NCI-H526 treated with DMSO at 0.1 percent for 48 hours (cell line): ENCODE measurements around the gene YIPF3.
"Not testable (repeated sequence)": the region's sequence is repeated elsewhere in the genome, so short reads cannot be mapped to it uniquely, and the experiment has no call there.

Source experiments
- DNase-seq: peaks from one replicate; lab custom pipeline; 2025; lab: John Stamatoyannopoulos, UW

Gene YIPF3

DNA sequence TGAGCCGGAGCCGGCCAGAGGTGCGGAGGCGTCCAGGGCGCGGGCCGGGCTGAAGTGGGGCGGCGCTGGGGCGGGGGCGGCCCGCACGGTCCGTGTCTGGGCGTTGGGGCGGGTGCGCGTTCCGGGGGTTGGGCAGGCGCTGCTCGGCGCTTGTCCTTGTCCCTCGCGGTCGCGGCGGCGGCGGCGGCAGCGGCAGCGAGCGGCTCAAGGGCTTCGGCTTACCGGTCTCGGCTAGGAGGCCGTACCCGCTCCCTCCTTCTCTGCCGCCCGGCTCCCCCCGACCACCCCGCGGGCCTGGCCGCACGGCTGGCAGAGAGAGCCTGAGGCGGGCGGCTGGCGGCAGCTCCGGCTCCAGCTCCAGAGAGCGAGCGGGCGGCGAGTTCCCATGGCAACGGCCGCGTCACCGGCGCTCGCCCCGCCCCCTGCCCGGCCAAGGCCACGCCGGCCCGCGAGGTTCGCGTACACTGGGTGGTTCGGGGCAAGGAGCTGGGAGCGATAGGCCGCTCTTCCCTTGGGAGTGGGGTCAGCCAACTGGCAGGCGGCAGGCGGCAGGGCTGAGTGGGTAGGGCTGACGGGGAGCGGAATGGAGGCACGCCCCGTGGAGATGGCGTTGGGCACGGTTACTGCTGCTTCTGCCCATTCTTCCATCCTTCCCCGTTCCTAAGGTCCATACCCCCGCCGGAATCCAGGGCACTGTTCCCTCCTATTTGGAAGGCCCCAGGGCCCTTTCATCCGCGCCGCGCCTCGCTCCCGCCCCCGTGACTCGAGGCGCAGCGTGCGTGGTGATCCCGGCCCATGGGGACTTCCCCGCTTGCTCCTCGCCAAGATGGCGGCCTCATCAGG lies 6.5 kb downstream of the YIPF3 start, which contains the start of gene LRRC73:
Gene LRRC73 (minus strand): TSS at position 363 of the 843 bp plus-strand sequence. CDS start 561 bp downstream, outside the sequence.
- peak; percentile 58 for DNase-seq

DNA sequence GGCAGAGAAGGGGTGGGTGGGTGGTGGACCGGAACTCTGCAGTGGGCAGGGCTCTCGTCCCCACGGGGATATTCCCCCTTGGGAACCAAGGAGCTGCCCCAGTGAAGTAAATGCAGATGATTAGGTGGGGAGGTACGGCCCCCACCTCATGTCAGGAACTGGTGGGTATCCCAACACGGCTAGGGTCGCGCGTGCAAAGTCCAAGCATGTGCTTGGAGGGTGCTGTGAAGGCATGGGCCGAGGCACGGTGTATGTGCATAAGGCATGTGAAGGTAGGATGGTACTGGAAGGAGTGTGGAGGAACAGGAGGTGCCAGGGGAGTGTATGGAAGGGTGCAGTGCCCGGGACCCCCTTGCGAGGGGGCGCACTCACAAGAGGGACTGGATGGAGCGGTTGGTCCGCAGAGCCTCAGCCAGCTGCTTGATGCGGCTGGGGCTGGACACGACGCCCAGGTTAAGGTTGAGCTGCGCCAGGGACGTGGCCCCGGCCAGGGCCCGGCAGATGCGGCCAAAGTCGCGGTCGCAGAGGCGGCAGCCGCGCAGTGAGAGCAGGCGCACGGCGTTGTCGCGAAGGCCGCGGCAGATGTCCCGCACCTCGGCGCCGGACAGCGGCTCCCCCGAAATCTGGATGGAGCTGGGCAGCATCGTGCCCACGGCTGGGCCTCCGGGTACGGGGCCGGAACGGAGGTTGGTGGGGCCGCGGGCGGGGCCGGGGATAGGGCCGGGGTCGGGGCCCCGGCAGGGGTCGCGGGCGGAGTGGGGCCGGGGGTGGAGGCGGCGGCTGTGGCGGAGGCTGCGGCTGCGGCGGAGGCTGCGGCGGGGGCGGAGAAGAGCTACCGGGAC lies 7.4 kb downstream of the YIPF3 start:
- DNase-seq: no peak

DNA sequence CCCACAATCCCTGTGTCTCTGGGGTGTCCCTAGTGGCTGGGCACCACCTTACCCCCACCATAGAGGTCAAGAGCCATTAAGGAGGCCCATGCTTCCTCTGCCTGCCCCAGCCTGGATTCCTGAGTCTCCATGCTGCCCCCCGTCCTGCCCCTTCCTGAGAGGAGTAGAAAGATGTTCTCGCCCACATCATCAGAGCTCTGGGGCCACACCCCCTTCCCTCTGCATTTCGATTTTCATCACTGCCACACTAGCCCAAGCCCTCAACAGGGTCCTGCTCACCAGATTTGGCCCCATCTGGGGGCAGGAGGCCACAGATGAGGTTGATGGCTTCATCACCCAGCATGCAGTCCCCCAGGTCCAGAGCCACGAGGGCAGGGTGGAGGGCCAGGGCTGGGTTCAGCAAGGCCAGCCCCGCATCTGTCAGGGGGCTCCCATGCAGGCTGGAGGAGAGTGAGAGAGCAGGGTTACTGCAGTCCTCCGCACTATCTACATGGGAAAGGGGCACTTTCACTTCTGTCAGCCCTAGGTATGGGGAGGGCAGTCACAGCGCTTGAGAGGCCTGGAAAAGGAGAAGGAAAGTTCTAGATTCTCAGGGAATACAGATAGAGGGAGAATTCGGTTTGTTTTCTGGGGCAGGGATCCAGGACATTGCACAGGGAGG lies 8.1 kb downstream of the YIPF3 start:
- no peak for DNase-seq

DNA sequence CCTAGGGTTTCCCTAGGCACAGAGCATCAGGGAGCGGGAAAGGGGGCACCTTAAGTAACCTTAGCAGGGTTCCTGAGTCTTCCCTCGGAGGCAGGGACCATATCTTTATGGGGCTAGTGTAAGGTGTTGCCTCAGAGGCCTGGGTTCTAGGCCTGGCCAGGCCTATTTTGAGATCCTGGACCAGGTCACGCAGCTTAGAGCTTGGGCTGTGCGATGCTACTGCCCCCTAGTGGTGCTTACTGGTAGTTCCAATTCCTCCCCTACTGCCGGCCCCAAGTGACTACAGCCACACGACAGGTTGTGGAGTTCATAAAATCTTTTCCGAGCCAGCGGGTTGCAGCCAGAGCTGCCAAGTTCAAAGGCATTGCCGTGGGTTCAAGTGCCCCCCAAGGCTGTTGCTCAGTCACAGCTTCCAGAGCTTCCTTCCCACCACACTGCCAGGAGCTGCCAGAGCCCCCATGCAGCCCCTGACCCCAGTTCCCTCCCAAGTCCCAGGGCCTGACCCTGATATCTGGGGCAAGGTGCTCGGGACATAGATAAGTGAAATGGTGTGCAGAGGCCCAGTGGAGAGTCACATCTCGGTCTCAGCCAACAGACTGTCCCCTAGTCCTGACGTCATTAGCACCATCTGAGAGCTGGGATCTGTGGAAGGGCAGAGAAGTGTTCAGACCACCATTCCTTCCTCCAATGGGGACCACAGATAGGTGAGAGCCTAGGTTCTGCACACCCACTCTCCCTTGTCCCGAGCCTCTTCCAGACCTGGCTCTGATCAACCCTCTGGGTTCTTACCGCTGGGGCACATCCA lies 9.9 kb downstream of the YIPF3 start:
- peak; percentile 18 for DNase-seq

- no peak for DNase-seq
These were observed 10.6 kb downstream of the YIPF3 start for GRCh38 chr6:43506171-43506570.

DNA sequence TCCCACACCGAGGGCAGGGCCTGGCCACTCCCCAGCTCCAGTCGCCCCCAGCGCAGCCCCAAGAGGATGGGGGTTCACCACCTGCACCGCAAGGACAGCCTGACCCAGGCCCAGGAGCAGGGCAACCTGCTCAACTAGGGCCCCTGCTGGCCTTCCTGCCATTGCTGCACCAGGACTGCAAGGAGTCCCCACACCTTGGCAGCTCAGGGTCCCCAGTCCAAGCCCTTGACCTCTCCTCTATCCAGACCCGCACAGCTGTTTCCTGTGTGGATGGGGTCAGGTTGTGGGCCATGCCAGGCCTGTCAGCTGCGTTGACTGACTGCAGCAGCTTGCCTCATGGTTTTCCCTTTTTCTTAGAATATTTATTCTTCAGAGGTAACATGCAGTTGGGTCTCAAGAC lies 11.0 kb downstream of the YIPF3 start:
- DNase-seq: no peak

- no peak for DNase-seq
These were observed 11.8 kb downstream of the YIPF3 start for GRCh38 chr6:43504756-43505593.

DNA sequence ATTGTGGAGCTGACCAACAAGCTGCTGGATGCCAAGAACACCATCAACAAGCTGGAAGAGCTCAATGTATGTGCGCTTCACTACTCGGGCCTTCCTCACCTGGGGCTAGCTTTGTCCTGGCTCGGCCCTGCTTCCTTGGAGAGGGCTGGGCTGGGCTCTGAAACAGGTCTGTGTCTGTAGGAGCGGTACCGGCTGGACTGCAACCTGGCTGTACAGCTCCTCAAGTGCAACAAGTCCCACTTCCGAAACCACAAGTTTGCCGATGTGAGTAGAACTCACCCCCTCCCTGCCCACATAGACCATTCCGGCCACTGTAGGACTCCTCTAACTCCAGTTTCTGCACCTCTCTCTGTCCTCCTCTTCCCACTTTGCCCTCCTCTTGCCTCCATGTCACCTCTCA lies 13.3 kb downstream of the YIPF3 start:
- DNase-seq: no peak

GRCh38 chr6:43502666-43503065 lies 14.1 kb downstream of the YIPF3 start:
- no peak for DNase-seq

DNA sequence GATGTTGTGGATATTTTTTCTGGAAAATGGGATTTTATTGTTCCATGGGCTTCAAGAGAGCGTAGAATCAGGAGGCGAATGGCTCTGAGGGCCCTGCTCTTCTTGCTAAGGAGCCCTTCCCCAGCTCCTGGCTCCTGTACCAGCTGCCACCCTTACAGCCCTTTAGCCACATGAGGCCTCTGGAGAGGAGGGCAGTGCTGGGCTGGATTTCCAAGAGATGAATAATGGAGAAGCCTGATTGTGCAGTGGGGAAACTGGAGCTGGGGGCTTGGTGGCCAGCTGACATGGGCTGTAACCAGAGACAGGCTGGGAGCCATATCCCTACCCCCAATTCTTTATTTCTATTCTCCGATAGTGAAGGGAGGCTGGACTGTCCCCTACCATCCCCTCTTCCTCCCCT lies 15.8 kb downstream of the YIPF3 start:
- no peak for DNase-seq

GRCh38 chr6:43499028-43499815 lies 17.5 kb downstream of the YIPF3 start:
- no peak for DNase-seq

- DNase-seq: not testable (repeated sequence)
These were observed 18.4 kb downstream of the YIPF3 start for GRCh38 chr6:43498291-43498690.

DNA sequence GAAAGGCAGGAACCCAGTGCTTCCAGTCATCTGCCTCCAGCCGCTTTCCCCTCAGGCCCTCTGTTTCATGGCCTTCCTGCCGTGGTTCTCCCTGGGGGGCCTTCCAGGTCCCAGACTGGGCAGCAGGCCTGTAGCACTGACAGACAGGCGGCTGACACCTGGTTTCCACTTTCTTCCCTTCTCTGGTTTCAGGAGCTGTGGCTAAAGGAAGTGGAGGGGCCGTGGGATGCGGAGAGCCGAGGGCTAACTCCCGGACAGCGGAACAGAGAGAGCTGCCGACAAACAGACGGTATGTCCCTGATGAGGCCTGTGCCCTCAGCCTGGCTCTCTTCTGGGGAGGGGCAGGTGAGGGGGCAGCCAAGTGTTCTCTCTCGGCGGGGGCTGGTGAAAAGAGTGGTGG lies 19.0 kb downstream of the YIPF3 start:
- DNase-seq: no peak

- no peak for DNase-seq
These were observed 19.7 kb downstream of the YIPF3 start for GRCh38 chr6:43497129-43497396.

DNA sequence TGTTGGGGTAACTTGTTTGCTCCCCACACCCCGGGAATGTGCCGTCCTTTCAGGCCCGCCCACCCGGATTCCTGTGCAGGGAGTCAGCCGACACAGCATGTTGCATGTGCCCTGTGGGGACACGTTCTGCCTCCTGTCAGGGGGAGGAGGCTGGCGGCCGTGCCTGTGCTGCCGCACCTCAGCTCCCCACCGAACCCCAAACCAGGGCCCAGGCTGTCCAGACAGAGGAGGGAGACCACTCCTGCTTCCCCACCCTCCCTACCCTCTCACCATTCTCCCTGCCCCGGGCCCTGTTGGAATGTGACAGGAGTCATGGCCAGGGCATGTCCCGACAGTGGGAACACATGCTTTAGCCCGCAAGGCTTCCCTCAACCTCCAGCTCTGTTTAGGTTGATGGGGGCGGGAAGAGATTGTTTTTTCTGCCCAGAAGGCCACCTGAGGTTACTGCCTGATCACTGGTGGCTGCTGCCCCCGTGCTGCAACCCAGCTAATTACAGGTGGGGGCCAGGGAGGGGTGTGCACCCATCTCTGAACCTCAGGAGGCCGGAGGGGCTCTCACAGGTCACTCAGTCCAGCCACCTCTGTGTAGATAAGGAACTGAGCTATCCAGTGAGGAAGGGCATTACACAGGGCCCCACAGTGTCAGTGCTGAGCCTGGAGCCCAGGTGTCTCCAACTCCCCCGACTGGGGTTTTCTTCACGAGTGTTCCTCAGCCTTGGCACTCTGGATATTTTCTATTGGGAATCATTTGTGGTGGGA lies 20.2 kb downstream of the YIPF3 start:
- no peak for DNase-seq

- no peak for DNase-seq
These were observed 21.3 kb downstream of the YIPF3 start for GRCh38 chr6:43495409-43495941.

- DNase-seq: no peak
These were observed 22.0 kb downstream of the YIPF3 start for GRCh38 chr6:43494766-43495165.

- no peak for DNase-seq
These were observed 22.4 kb downstream of the YIPF3 start for GRCh38 chr6:43494321-43494720.

DNA sequence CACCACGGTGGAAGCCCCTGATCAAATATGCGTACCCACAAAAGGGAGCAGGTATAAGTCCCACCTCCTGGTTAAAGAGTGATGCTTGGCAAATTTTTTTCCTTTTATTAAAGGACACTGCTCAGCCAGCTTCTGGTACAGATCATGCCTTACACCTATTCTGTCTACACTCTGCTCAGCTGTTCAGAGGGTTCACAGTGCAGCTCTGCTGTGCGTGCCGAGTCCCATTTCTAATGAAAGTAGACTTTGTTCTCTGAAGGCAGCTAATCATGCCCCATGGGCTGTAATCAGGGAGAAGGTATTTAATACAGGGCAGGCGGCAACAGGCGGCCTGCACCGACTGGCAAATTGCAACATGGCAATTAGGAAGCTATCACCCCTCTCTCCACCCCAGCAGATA lies 22.9 kb downstream of the YIPF3 start:
- DNase-seq: no peak
